K562 (cell line): ENCODE results near the gene IFT81. TPM values are rescaled to one million over a fixed set of nuclear protein-coding genes. Genes with fewer than 3 reads are reported as not detected.

Source experiments
- ATAC-seq: fragments of 200-7000 bp; cut with Tn5 transposase; 3 replicates; pipeline ENCODE4 v1.9.1; 2020; ENCODE audit warnings: moderate library complexity
- BruUV-seq: library from RNA; stranded (reverse); fragments of 400-500 nt; replicated peaks from 2 replicates; lab custom pipeline; 2021; lab: Mats Ljungman, UMichigan
- CTCF ChIA-PET: fragments of 300-600 bp; formaldehyde crosslinking; extraction: SDS; loops from one replicate; lab custom pipeline; 2021; ENCODE audit warnings: low intra/inter-chr PET ratio; lab: Yijun Ruan, JAX
- POLR2A ChIA-PET: fragments of 300-600, 350-650 bp; sonication (Branson Sonifier 250); formaldehyde crosslinking; extraction: SDS; loops from one replicate; lab custom pipeline; 2021; ENCODE audit warnings: antibody characterized with exemption, inconsistent platforms; lab: Yijun Ruan, JAX
- DNase-seq, 4 experiments: peaks; one replicate each; pipeline versions ENCODE4 v3.0.0 to v3.0.0-alpha.2; 2011 to 2018; ENCODE audit warnings: low spot score in 3 of 4, mixed read lengths in 3 of 4; ENCODE audit errors: extremely low read depth in 1 of 4
- FAIRE-seq: peaks from 2 replicates; lab custom pipeline; 2011; peaks lifted over from hg19 to GRCh38; lab: Jason Lieb, UNC
- H2AFZ ChIP-seq: 2 replicates; pipeline ENCODE4 v1.6.0; 2011; ENCODE audit warnings: low read depth, low read length, control low read depth, inconsistent platforms
- H3K27ac ChIP-seq: fragments of 200-600 bp; 3 replicates; pipeline ENCODE4 v1.8.0; 2011; ENCODE audit warnings: low read depth, mild to moderate bottlenecking, control low read depth, inconsistent platforms, low read length, moderate library complexity, mixed read lengths; ENCODE audit errors: extremely low read depth
- H3K27me3 ChIP-seq, 2 experiments: fragments of 300-600 bp in 1 of 2; 2 replicates in 1 of 2; 3 replicates in 1 of 2; pipeline versions ENCODE4 v1.6.0 to v1.8.0; 2011; ENCODE audit warnings: inconsistent platforms in 2 of 2, low read length in 2 of 2, mild to moderate bottlenecking in 1 of 2, mixed read lengths in 1 of 2, moderate library complexity in 1 of 2; ENCODE audit not compliant: control insufficient read depth in 2 of 2, insufficient read depth in 2 of 2
- H3K36me3 ChIP-seq: fragments of 300-600 bp; 3 replicates; pipeline ENCODE4 v1.8.0; 2011; ENCODE audit warnings: mild to moderate bottlenecking, low read length, inconsistent platforms; ENCODE audit not compliant: control insufficient read depth, insufficient read depth
- H3K4me1 ChIP-seq, 2 experiments: fragments of 200-600 bp in 1 of 2; replicated peaks in 1 of 2; 2 replicates in 1 of 2; 3 replicates in 1 of 2; pipeline versions ENCODE4 v1.5.1 to v1.8.0; 2011; ENCODE audit warnings: inconsistent platforms in 2 of 2, low read length in 2 of 2, mild to moderate bottlenecking in 1 of 2, mixed read lengths in 1 of 2, moderate library complexity in 1 of 2; ENCODE audit not compliant: control insufficient read depth in 2 of 2, insufficient read depth in 2 of 2
- H3K4me2 ChIP-seq: 2 replicates; pipeline ENCODE4 v1.6.1; 2011; ENCODE audit warnings: low read length, control low read depth, inconsistent platforms, mixed read lengths; ENCODE audit not compliant: insufficient read depth
- H3K4me3 ChIP-seq: fragments of 200-600 bp; sonication (generic), shearing (Covaris generic); 2 replicates; pipeline ENCODE4 v1.5.1; 2016; ENCODE audit warnings: control low read depth, inconsistent platforms
- H3K79me2 ChIP-seq: fragments of 200-600 bp; 3 replicates; pipeline ENCODE4 v1.8.0; 2011; ENCODE audit warnings: low read length, inconsistent platforms; ENCODE audit not compliant: control insufficient read depth, insufficient read depth
- H3K9ac ChIP-seq, 2 experiments: 2 replicates each; pipeline versions ENCODE4 v1.6.0 to v1.6.1; 2011; ENCODE audit warnings: low read depth in 2 of 2, low read length in 2 of 2, control low read depth in 1 of 2, inconsistent platforms in 1 of 2, mild to moderate bottlenecking in 1 of 2, mixed read lengths in 1 of 2; ENCODE audit not compliant: insufficient read depth in 1 of 2
- H3K9me1 ChIP-seq: one replicate; pipeline ENCODE4 v1.6.0; 2011; ENCODE audit warnings: inconsistent platforms, mild to moderate bottlenecking, low read length, moderate library complexity; ENCODE audit not compliant: control insufficient read depth, insufficient read depth
- H3K9me3 ChIP-seq: replicated peaks from 2 replicates; pipeline ENCODE4 v1.5.1; 2011; ENCODE audit warnings: low read depth, low read length, inconsistent platforms; ENCODE audit not compliant: control insufficient read depth, insufficient read depth
- H4K20me1 ChIP-seq: replicated peaks from 2 replicates; pipeline ENCODE4 v1.6.1; 2011; ENCODE audit warnings: low read length, inconsistent platforms, mixed read lengths; ENCODE audit not compliant: control insufficient read depth, insufficient read depth
- HDAC2 ChIP-seq: fragments of 450-650 bp; IDR thresholded peaks from 2 replicates; pipeline ENCODE4 v1.6.1; 2016; ENCODE audit warnings: mild to moderate bottlenecking
- HIVEP1 ChIP-seq: fragments of 250-450 bp; sonication (Bioruptor Pico); IDR thresholded peaks from 2 replicates; pipeline ENCODE4 v1.4.0; 2020; ENCODE audit warnings: mild to moderate bottlenecking
- POLR2B ChIP-seq: fragments of 450-650 bp; IDR thresholded peaks from 2 replicates; pipeline ENCODE4 v1.6.1; 2018; ENCODE audit warnings: low read depth; ENCODE audit not compliant: partially characterized antibody
- SMARCA4 ChIP-seq: fragments of 450-650 bp; IDR thresholded peaks from 2 replicates; pipeline ENCODE4 v1.6.1; 2016
- ZNF384 ChIP-seq: IDR thresholded peaks from 2 replicates; pipeline ENCODE4 v1.6.1; 2012; ENCODE audit warnings: low read depth, low read length, improper control_type of control experiment
- WGBS: fragments of 100-300 bp; shearing (Covaris generic); methylation state at CpG from one replicate; pipeline ENCODE4 v1.1.6; 2016; ENCODE audit warnings: low coverage, mixed read lengths; ENCODE audit not compliant: insufficient coverage; ENCODE audit errors: missing lambda C conversion rate; 5-methylcytosine and 5-hydroxymethylcytosine counted together
- in situ Hi-C: fragments of 300-500 bp; cut with MboI; formaldehyde crosslinking; loops from 4 replicates; pipeline ENCODE4 v1.15.0; 2018; ENCODE audit warnings: inconsistent platforms, mixed read lengths
- intact Hi-C: fragments of 100-400 bp; cut with micrococcal nuclease; formaldehyde crosslinking; loops from 2 replicates; pipeline ENCODE4 v1.14.2; 2022
- polyA plus RNA-seq, 8 experiments: library from polyadenylated mRNA; depleted of rRNA in 4 of 8; stranded (reverse) in 5 of 8; unstranded in 3 of 8; fragments of >200 nt; fragmentation: Nextera tagmentation in 2 of 8; fragmentation: Illumina TruSeq in 1 of 8; extraction: Ambion mirVana in 2 of 8; extraction: Trizol in 1 of 8; gene quantifications; 2 replicates each; pipeline versions ENCODE4 v1.2.1 to v1.2.3, GENCODE V29; 2011 to 2014; ENCODE audit warnings: inconsistent platforms in 1 of 8, missing spikeins in 1 of 8
- total RNA-seq, 7 experiments: library from RNA; depleted of rRNA in 6 of 7; stranded (reverse); fragments of >200 nt in 6 of 7; fragmentation: Illumina TruSeq in 2 of 7; extraction: Trizol in 2 of 7; gene quantifications; 2 replicates each; pipeline versions ENCODE4 v1.2.1 to v1.2.3, GENCODE V29; 2011 to 2021; ENCODE audit warnings: low replicate concordance in 1 of 7
- TF ChIP-seq, protein P1 (sequence below), 2 experiments: fragments of 450-650 bp; conservative IDR thresholded peaks; 2 replicates each; pipeline ENCODE4 v1.6.1; 2017; ENCODE audit warnings: mild to moderate bottlenecking in 2 of 2, moderate library complexity in 2 of 2
- TF ChIP-seq, protein P2 (sequence below): IDR thresholded peaks from 2 replicates; pipeline ENCODE4 v1.6.1; 2014; ENCODE audit warnings: antibody characterized with exemption
- TF ChIP-seq, protein P3 (sequence below): fragments of 250-450 bp; sonication (Bioruptor Pico); IDR thresholded peaks from 2 replicates; pipeline ENCODE4 v1.4.0; 2020
- TF ChIP-seq, protein P4 (sequence below): fragments of 250-450 bp; sonication (Bioruptor Pico); IDR thresholded peaks from 2 replicates; pipeline ENCODE4 v1.4.0; 2020; ENCODE audit warnings: mild to moderate bottlenecking, moderate library complexity

Gene IFT81
- total and polyA plus RNA-seq, 9 of the 15 experiments (the other 6 are each of a cell fraction or from before 2014, with no cell fraction given), result 2.8 to 11.9 (median 7.9) TPM

DNA sequence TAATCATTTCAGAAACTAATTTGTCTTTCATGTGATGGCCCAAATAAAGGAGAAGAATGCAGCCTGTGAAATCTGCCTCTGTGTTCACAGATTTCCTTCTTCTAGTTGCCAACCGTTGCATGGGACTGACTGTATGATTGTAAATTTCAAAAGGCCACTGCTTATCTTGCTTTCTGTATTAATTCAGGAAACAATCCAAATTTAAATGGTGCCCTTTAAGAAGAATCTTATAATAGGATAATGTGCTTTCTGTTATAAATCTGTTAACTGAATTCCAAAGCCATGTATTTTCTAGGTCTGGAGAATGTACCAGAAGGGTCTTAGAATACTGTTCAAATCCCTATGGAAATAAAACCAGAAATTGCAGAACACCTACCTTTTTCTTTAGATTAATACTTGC, 98.3 kb downstream of the IFT81 start:
- Histone ChIP-seq H3K4me3 (no peak overlapping the region), H4K20me1 (no peaks in the 10 kb centered on the region), H3K9me1 (no peaks in the 10 kb centered on the region), H3K4me1 (no peaks in the 10 kb centered on the region), H3K27ac (no peak overlapping the region), H3K79me2 (no peaks in the 10 kb centered on the region), H3K27me3 (no peaks in the 10 kb centered on the region), H2AFZ (no peak overlapping the region), H3K9ac (no peak overlapping the region), H3K9me3 (no peaks in the 10 kb centered on the region), H3K36me3 (no peaks in the 10 kb centered on the region), H3K4me2 (no peak overlapping the region)
- DNase-seq, result no peak
- intact Hi-C loops, result loop anchor here (5.0 kb wide), 2 partner anchors 120 to 365 kb away; no protein-coding TSS in a partner anchor
- ATAC-seq, result no peak
- ChIA-PET CTCF (no interaction called here), POLR2A (interaction anchor here (0.7 kb wide), 1 partner anchor 8 kb away, joined by 3 read pairs; no protein-coding TSS in a partner anchor)
- no peak for TF ChIP-seq SMARCA4
- TF ChIP-seq POLR2B, result no peak
- TF ChIP-seq, protein P1, sequence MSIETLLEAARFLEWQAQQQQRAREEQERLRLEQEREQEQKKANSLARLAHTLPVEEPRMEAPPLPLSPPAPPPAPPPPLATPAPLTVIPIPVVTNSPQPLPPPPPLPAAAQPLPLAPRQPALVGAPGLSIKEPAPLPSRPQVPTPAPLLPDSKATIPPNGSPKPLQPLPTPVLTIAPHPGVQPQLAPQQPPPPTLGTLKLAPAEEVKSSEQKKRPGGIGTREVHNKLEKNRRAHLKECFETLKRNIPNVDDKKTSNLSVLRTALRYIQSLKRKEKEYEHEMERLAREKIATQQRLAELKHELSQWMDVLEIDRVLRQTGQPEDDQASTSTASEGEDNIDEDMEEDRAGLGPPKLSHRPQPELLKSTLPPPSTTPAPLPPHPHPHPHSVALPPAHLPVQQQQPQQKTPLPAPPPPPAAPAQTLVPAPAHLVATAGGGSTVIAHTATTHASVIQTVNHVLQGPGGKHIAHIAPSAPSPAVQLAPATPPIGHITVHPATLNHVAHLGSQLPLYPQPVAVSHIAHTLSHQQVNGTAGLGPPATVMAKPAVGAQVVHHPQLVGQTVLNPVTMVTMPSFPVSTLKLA (conservative IDR thresholded peaks at IDR 0.05), result no peak
- TF ChIP-seq HDAC2, result no peak
- no peak for TF ChIP-seq HIVEP1 (CRISPR knock-in tag)
- TF ChIP-seq, protein P2, sequence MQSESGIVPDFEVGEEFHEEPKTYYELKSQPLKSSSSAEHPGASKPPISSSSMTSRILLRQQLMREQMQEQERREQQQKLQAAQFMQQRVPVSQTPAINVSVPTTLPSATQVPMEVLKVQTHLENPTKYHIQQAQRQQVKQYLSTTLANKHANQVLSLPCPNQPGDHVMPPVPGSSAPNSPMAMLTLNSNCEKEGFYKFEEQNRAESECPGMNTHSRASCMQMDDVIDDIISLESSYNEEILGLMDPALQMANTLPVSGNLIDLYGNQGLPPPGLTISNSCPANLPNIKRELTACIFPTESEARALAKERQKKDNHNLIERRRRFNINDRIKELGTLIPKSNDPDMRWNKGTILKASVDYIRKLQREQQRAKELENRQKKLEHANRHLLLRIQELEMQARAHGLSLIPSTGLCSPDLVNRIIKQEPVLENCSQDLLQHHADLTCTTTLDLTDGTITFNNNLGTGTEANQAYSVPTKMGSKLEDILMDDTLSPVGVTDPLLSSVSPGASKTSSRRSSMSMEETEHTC, result no peak
- TF ChIP-seq, protein P3, sequence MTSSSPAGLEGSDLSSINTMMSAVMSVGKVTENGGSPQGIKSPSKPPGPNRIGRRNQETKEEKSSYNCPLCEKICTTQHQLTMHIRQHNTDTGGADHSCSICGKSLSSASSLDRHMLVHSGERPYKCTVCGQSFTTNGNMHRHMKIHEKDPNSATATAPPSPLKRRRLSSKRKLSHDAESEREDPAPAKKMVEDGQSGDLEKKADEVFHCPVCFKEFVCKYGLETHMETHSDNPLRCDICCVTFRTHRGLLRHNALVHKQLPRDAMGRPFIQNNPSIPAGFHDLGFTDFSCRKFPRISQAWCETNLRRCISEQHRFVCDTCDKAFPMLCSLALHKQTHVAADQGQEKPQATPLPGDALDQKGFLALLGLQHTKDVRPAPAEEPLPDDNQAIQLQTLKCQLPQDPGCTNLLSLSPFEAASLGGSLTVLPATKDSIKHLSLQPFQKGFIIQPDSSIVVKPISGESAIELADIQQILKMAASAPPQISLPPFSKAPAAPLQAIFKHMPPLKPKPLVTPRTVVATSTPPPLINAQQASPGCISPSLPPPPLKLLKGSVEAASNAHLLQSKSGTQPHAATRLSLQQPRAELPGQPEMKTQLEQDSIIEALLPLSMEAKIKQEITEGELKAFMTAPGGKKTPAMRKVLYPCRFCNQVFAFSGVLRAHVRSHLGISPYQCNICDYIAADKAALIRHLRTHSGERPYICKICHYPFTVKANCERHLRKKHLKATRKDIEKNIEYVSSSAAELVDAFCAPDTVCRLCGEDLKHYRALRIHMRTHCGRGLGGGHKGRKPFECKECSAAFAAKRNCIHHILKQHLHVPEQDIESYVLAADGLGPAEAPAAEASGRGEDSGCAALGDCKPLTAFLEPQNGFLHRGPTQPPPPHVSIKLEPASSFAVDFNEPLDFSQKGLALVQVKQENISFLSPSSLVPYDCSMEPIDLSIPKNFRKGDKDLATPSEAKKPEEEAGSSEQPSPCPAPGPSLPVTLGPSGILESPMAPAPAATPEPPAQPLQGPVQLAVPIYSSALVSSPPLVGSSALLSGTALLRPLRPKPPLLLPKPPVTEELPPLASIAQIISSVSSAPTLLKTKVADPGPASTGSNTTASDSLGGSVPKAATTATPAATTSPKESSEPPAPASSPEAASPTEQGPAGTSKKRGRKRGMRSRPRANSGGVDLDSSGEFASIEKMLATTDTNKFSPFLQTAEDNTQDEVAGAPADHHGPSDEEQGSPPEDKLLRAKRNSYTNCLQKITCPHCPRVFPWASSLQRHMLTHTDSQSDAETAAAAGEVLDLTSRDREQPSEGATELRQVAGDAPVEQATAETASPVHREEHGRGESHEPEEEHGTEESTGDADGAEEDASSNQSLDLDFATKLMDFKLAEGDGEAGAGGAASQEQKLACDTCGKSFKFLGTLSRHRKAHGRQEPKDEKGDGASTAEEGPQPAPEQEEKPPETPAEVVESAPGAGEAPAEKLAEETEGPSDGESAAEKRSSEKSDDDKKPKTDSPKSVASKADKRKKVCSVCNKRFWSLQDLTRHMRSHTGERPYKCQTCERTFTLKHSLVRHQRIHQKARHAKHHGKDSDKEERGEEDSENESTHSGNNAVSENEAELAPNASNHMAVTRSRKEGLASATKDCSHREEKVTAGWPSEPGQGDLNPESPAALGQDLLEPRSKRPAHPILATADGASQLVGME (CRISPR knock-in tag), result no peak
- TF ChIP-seq, protein P4, sequence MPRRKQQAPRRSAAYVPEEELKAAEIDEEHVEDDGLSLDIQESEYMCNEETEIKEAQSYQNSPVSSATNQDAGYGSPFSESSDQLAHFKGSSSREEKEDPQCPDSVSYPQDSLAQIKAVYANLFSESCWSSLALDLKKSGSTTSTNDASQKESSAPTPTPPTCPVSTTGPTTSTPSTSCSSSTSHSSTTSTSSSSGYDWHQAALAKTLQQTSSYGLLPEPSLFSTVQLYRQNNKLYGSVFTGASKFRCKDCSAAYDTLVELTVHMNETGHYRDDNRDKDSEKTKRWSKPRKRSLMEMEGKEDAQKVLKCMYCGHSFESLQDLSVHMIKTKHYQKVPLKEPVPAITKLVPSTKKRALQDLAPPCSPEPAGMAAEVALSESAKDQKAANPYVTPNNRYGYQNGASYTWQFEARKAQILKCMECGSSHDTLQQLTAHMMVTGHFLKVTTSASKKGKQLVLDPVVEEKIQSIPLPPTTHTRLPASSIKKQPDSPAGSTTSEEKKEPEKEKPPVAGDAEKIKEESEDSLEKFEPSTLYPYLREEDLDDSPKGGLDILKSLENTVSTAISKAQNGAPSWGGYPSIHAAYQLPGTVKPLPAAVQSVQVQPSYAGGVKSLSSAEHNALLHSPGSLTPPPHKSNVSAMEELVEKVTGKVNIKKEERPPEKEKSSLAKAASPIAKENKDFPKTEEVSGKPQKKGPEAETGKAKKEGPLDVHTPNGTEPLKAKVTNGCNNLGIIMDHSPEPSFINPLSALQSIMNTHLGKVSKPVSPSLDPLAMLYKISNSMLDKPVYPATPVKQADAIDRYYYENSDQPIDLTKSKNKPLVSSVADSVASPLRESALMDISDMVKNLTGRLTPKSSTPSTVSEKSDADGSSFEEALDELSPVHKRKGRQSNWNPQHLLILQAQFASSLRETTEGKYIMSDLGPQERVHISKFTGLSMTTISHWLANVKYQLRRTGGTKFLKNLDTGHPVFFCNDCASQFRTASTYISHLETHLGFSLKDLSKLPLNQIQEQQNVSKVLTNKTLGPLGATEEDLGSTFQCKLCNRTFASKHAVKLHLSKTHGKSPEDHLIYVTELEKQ (CRISPR knock-in tag), result no peak
- TF ChIP-seq ZNF384, result no peak
- in situ Hi-C loops, result no loop called here
- no peak for FAIRE-seq
- no TSS peak for BruUV-seq
- WGBS, result 17% methylated on average over 1 of the region's 1 CpG
